SK-N-SH treated with all-trans-retinoic acid at 6 μM for 48 hours (cell line): ENCODE data around the gene SLC22A17.
"Not testable (repeated sequence)": the region's sequence is repeated elsewhere in the genome, so short reads cannot be mapped to it uniquely, and the experiment has no call there.

ENCODE experiments used
- ATAC-seq: fragments of 200-7000 bp; cut with Tn5 transposase; 3 replicates; pipeline ENCODE4 v1.9.1; 2020; ENCODE audit warnings: mild to moderate bottlenecking, moderate library complexity
- ARNTL ChIP-seq: fragments of 450-650 bp; formaldehyde crosslinking; IDR thresholded peaks from 2 replicates; pipeline ENCODE4 v1.5.0; 2020; ENCODE audit warnings: low read depth, mild to moderate bottlenecking, moderate library complexity, borderline replicate concordance
- CREB5 ChIP-seq: fragments of 250-450 bp; sonication (Bioruptor Pico); IDR thresholded peaks from 2 replicates; pipeline ENCODE4 v1.5.1; 2020; ENCODE audit warnings: low read depth, mild to moderate bottlenecking, moderate library complexity
- CSDC2 ChIP-seq: fragments of 250-450 bp; sonication (Bioruptor Pico); IDR thresholded peaks from 2 replicates; pipeline ENCODE4 v1.5.0; 2020; ENCODE audit warnings: mild to moderate bottlenecking, moderate library complexity
- ESRRG ChIP-seq: fragments of 250-450 bp; sonication (Bioruptor Pico); IDR thresholded peaks from 2 replicates; pipeline ENCODE4 v1.6.1; 2021; ENCODE audit warnings: mild to moderate bottlenecking
- POU6F1 ChIP-seq: fragments of 250-450 bp; sonication (Bioruptor Pico); IDR thresholded peaks from 2 replicates; pipeline ENCODE4 v1.8.0; 2021; ENCODE audit warnings: low read depth, mild to moderate bottlenecking, moderate library complexity, borderline replicate concordance
- PPARA ChIP-seq: fragments of 250-450 bp; sonication (Bioruptor Pico); IDR thresholded peaks from 2 replicates; pipeline ENCODE4 v1.5.0; 2020; ENCODE audit warnings: mild to moderate bottlenecking, borderline replicate concordance
- SNAI2 ChIP-seq: fragments of 250-450 bp; sonication (Bioruptor Pico); IDR thresholded peaks from 2 replicates; pipeline ENCODE4 v1.5.0; 2020; ENCODE audit warnings: mild to moderate bottlenecking, moderate library complexity
- TCF4 ChIP-seq: fragments of 250-450 bp; sonication (Bioruptor Pico); IDR thresholded peaks from 2 replicates; pipeline ENCODE4 v1.8.0; 2021; ENCODE audit warnings: mild to moderate bottlenecking, moderate library complexity, borderline replicate concordance
- TOX ChIP-seq: fragments of 250-450 bp; sonication (Bioruptor Pico); IDR thresholded peaks from 2 replicates; pipeline ENCODE4 v1.8.0; 2021; ENCODE audit warnings: mild to moderate bottlenecking, moderate library complexity, borderline replicate concordance
- ZC3H10 ChIP-seq: fragments of 250-450 bp; sonication (Bioruptor Pico); IDR thresholded peaks from 2 replicates; pipeline ENCODE4 v1.5.1; 2021; ENCODE audit warnings: mild to moderate bottlenecking, moderate library complexity
- ZFP3 ChIP-seq: fragments of 250-450 bp; sonication (Bioruptor Pico); IDR thresholded peaks from 2 replicates; pipeline ENCODE4 v1.5.0; 2020; ENCODE audit warnings: mild to moderate bottlenecking, moderate library complexity
- ZFP30 ChIP-seq: fragments of 450-650 bp; formaldehyde crosslinking; IDR thresholded peaks from 2 replicates; pipeline ENCODE4 v1.5.0; 2022; ENCODE audit warnings: mild to moderate bottlenecking, moderate library complexity
- ZNF565 ChIP-seq: fragments of 450-650 bp; formaldehyde crosslinking; conservative IDR thresholded peaks from 2 replicates; pipeline ENCODE4 v1.5.0; 2020; ENCODE audit warnings: low read depth, mild to moderate bottlenecking, moderate library complexity
- ZNF70 ChIP-seq: fragments of 450-650 bp; formaldehyde crosslinking; IDR thresholded peaks from 2 replicates; pipeline ENCODE4 v1.5.0; 2020; ENCODE audit warnings: mild to moderate bottlenecking, moderate library complexity
- ZNF8 ChIP-seq: fragments of 450-650 bp; formaldehyde crosslinking; IDR thresholded peaks from 2 replicates; pipeline ENCODE4 v1.5.0; 2020; ENCODE audit warnings: mild to moderate bottlenecking, moderate library complexity
- TF ChIP-seq, protein P1 (sequence below): fragments of 250-450 bp; sonication (Bioruptor Pico); IDR thresholded peaks from 2 replicates; pipeline ENCODE4 v1.8.0; 2020; ENCODE audit warnings: mild to moderate bottlenecking, moderate library complexity, borderline replicate concordance
- TF ChIP-seq, protein P2 (sequence below): fragments of 250-450 bp; sonication (Bioruptor Pico); IDR thresholded peaks from 2 replicates; pipeline ENCODE4 v1.5.1; 2021; ENCODE audit warnings: mild to moderate bottlenecking, moderate library complexity

Gene SLC22A17

GRCh38 chr14:23396126-23396525 is 43.4 kb upstream of the SLC22A17 start:
- ATAC-seq, result no peak
- TF ChIP-seq, protein P1, sequence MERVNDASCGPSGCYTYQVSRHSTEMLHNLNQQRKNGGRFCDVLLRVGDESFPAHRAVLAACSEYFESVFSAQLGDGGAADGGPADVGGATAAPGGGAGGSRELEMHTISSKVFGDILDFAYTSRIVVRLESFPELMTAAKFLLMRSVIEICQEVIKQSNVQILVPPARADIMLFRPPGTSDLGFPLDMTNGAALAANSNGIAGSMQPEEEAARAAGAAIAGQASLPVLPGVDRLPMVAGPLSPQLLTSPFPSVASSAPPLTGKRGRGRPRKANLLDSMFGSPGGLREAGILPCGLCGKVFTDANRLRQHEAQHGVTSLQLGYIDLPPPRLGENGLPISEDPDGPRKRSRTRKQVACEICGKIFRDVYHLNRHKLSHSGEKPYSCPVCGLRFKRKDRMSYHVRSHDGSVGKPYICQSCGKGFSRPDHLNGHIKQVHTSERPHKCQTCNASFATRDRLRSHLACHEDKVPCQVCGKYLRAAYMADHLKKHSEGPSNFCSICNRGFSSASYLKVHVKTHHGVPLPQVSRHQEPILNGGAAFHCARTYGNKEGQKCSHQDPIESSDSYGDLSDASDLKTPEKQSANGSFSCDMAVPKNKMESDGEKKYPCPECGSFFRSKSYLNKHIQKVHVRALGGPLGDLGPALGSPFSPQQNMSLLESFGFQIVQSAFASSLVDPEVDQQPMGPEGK (CRISPR knock-in tag), result no peak
- TF ChIP-seq TOX (CRISPR knock-in tag) (no peak), ZC3H10 (CRISPR knock-in tag) (no peak), ZNF565 (CRISPR knock-in tag) (no peak), ZNF70 (no peak), CSDC2 (CRISPR knock-in tag) (no peak), CREB5 (CRISPR knock-in tag) (no peak), ZNF8 (CRISPR knock-in tag) (no peak)
- TF ChIP-seq, protein P2, sequence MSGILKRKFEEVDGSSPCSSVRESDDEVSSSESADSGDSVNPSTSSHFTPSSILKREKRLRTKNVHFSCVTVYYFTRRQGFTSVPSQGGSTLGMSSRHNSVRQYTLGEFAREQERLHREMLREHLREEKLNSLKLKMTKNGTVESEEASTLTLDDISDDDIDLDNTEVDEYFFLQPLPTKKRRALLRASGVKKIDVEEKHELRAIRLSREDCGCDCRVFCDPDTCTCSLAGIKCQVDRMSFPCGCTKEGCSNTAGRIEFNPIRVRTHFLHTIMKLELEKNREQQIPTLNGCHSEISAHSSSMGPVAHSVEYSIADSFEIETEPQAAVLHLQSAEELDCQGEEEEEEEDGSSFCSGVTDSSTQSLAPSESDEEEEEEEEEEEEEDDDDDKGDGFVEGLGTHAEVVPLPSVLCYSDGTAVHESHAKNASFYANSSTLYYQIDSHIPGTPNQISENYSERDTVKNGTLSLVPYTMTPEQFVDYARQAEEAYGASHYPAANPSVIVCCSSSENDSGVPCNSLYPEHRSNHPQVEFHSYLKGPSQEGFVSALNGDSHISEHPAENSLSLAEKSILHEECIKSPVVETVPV (CRISPR knock-in tag), result no peak
- TF ChIP-seq, all 23 proteins: peak for 0

- ATAC-seq, result no peak
- TF ChIP-seq TCF4 (CRISPR knock-in tag), result no peak
These were observed 39.9 kb upstream of the SLC22A17 start for GRCh38 chr14:23392613-23393012.

DNA sequence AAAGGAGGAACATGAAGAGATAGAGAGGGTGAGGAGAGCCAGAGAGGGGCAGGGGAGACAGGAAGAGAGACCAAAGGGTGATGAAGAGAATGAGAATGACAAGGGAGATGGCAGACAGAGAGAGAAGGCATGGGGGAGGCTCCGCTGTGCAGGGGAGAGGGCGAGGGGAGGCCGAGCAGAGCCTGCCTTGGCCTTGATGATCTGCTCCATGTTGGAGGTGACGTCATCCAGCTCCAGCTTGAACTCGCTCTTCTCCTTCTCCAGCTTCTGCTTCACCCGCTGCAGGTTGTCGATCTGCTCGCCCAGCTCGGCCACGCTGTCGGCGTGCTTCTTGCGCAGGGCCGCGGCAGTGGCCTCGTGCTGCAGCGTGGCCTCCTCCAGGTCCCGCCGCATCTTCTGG is 37.2 kb upstream of the SLC22A17 start:
- ATAC-seq, result not testable (repeated sequence)

GRCh38 chr14:23389396-23389795 is 36.7 kb upstream of the SLC22A17 start:
- TF ChIP-seq TCF4 (CRISPR knock-in tag), result no peak

DNA sequence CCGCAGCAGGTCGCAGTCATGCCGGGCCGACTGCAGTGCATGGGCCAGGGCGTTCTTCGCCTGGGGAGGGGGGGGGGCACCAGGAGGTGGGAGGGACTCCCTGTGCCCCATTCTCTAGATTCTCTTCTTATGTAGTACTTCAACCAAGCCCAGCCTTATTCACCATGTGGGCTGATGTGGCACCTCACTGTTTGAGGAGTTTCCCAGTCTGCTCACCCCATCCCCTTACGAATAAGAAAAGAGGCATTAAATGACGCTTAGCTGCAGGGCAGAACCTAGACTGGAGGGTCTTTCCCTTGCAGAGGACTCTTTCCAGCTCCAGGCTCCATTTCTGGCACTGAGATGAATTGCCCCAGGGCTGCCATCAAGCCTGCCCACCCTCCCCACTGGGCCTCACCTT is 36.3 kb upstream of the SLC22A17 start:
- TF ChIP-seq CSDC2 (CRISPR knock-in tag), result no peak
- TF ChIP-seq ZFP30 (CRISPR knock-in tag), result no peak
- TF ChIP-seq, protein P1 (CRISPR knock-in tag), result no peak
- no peak for TF ChIP-seq ZNF70
- TF ChIP-seq POU6F1, result no peak
- no peak for TF ChIP-seq ARNTL (CRISPR knock-in tag)
- TF ChIP-seq ESRRG, result no peak
- no peak for TF ChIP-seq SNAI2 (CRISPR knock-in tag)
- TF ChIP-seq, protein P2 (CRISPR knock-in tag), result no peak
- TF ChIP-seq PPARA (CRISPR knock-in tag), result no peak
- TF ChIP-seq TOX (CRISPR knock-in tag), result no peak
- TF ChIP-seq ZFP3 (CRISPR knock-in tag), result no peak
- TF ChIP-seq, all 23 proteins: peak for 0
- ATAC-seq, result no peak

More at GRCh38 chr14:23389396-23389795, 36.7 kb upstream of the SLC22A17 start:
- ATAC-seq, result no peak
